ENCODE results near the gene SMIM28.

The SMIM28 gene

GRCh38 chr6:138430361-138431145 lies 52.8 kb downstream of the SMIM28 start:
- DNase-seq (ENCODE audit: low spot score) = no peak

- no peak for DNase-seq (ENCODE audit: low spot score)
These were observed 53.8 kb downstream of the SMIM28 start for GRCh38 chr6:138431256-138432062.

GRCh38 chr6:138432063-138432356 lies 54.3 kb downstream of the SMIM28 start:
- no peak for DNase-seq (ENCODE audit: low spot score)
